Neural progenitor cell (in vitro differentiated cells): Measurements from ENCODE around the gene RBM47.

Experiments
- EZH2 ChIP-seq: fragments of 200-600 bp; sonication (generic); IDR thresholded peaks from 2 replicates; pipeline ENCODE4 v1.6.1; 2017; ENCODE audit warnings: antibody characterized with exemption, mild to moderate bottlenecking, moderate library complexity
- EZH2phosphoT487 ChIP-seq: fragments of 200-600 bp; sonication (generic); IDR thresholded peaks from 2 replicates; pipeline ENCODE4 v1.6.1; 2017; ENCODE audit warnings: antibody characterized with exemption
- TF ChIP-seq, protein P1 (sequence below): fragments of 200-600 bp; sonication (generic); IDR thresholded peaks from 2 replicates; pipeline ENCODE4 v1.5.1; 2017; ENCODE audit warnings: antibody characterized with exemption, mild to moderate bottlenecking

GRCh38 chr4:40586729-40587128, 42.9 kb downstream of the RBM47 start:
- TF ChIP-seq, protein P1, sequence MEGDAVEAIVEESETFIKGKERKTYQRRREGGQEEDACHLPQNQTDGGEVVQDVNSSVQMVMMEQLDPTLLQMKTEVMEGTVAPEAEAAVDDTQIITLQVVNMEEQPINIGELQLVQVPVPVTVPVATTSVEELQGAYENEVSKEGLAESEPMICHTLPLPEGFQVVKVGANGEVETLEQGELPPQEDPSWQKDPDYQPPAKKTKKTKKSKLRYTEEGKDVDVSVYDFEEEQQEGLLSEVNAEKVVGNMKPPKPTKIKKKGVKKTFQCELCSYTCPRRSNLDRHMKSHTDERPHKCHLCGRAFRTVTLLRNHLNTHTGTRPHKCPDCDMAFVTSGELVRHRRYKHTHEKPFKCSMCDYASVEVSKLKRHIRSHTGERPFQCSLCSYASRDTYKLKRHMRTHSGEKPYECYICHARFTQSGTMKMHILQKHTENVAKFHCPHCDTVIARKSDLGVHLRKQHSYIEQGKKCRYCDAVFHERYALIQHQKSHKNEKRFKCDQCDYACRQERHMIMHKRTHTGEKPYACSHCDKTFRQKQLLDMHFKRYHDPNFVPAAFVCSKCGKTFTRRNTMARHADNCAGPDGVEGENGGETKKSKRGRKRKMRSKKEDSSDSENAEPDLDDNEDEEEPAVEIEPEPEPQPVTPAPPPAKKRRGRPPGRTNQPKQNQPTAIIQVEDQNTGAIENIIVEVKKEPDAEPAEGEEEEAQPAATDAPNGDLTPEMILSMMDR, result no peak
- TF ChIP-seq EZH2phosphoT487 (no peak), EZH2 (no peak)
